HCT116 (cell line): ENCODE results near the gene PYROXD2. TPM values are rescaled to one million over a fixed set of nuclear protein-coding genes. Genes with fewer than 3 reads are reported as not detected.

Experiments used
- ATAC-seq: fragments of 200-7000 bp; cut with Tn5 transposase; 2 replicates; pipeline ENCODE4 v1.9.1; 2020; ENCODE audit warnings: mild to moderate bottlenecking, moderate library complexity
- BruUV-seq: library from RNA; stranded (reverse); fragments of 400-500 nt; replicated peaks from 2 replicates; lab custom pipeline; 2021; lab: Mats Ljungman, UMichigan
- CTCF ChIA-PET: fragments of 300-600 bp; sonication (Branson Sonifier 250); formaldehyde crosslinking; loops from one replicate; lab custom pipeline; 2021; ENCODE audit warnings: antibody characterized with exemption; lab: Charles Lee
- POLR2A ChIA-PET: fragments of 300-600, 350-600 bp; sonication (Branson Sonifier 250); formaldehyde crosslinking; loops from one replicate; lab custom pipeline; 2021; ENCODE audit warnings: antibody characterized with exemption; lab: Charles Lee
- RAD21 ChIA-PET, 2 experiments: fragments of 300-600 bp; sonication (Branson Sonifier 250); formaldehyde crosslinking; loops; one replicate each; lab custom pipeline; 2023; ENCODE audit warnings: low total read pairs in 2 of 2; ENCODE audit not compliant: uncharacterized antibody in 2 of 2, unreplicated experiment in 2 of 2, low non-redundant PET in 1 of 2; lab: Charles Lee
- DNase-seq: peaks from one replicate; pipeline ENCODE4 v3.0.0-alpha.2; 2010; ENCODE audit warnings: low read depth, low spot score
- H2AFZ ChIP-seq: fragments of 200-600 bp; shearing (Covaris generic), sonication (generic); 2 replicates; pipeline ENCODE4 v1.6.1; 2017; ENCODE audit warnings: low read depth, mixed run types, mixed read lengths, antibody characterized with exemption, low read length; ENCODE audit not compliant: poor library complexity, severe bottlenecking
- H3K27ac ChIP-seq: 2 replicates; pipeline ENCODE4 v1.5.1; 2012; ENCODE audit warnings: low read depth, low read length
- H3K27me3 ChIP-seq: fragments of 200-600 bp; sonication (generic); 2 replicates; pipeline ENCODE4 v1.6.1; 2016; ENCODE audit warnings: mixed run types, low read length, mixed read lengths; ENCODE audit not compliant: insufficient read depth
- H3K36me3 ChIP-seq, 2 experiments: fragments of 200-500 bp in 1 of 2; fragments of 200-600 bp in 1 of 2; sonication (Bioruptor generic) in 1 of 2; sonication (generic) in 1 of 2; 2 replicates each; pipeline versions ENCODE4 v1.5.1 to v1.6.1; 2014 to 2016; ENCODE audit warnings: low read length in 2 of 2, inconsistent platforms in 1 of 2, mixed read lengths in 1 of 2, mixed run types in 1 of 2; ENCODE audit not compliant: insufficient read depth in 2 of 2, control insufficient read depth in 1 of 2
- H3K4me1 ChIP-seq, 2 experiments: fragments of 200-600 bp in 1 of 2; sonication (generic) in 1 of 2; 2 replicates each; pipeline versions ENCODE4 v1.5.1 to v1.6.1; 2012 to 2017; ENCODE audit warnings: low read length in 2 of 2, inconsistent platforms in 1 of 2, mild to moderate bottlenecking in 1 of 2, mixed read lengths in 1 of 2, mixed run types in 1 of 2, moderate library complexity in 1 of 2; ENCODE audit not compliant: insufficient read depth in 2 of 2, control insufficient read depth in 1 of 2
- H3K4me2 ChIP-seq: fragments of 200-600 bp; sonication (generic); 2 replicates; pipeline ENCODE4 v1.6.1; 2017; ENCODE audit warnings: mixed run types, low read length, mixed read lengths
- H3K4me3 ChIP-seq, 2 experiments: fragments of 200-600 bp in 1 of 2; sonication (generic) in 1 of 2; replicated peaks in 1 of 2; 2 replicates each; pipeline ENCODE4 v1.5.1; 2011 to 2016; ENCODE audit warnings: low read length in 2 of 2, control low read depth in 1 of 2, low read depth in 1 of 2, mild to moderate bottlenecking in 1 of 2, mixed read lengths in 1 of 2, mixed run types in 1 of 2
- H3K79me2 ChIP-seq: fragments of 200-600 bp; sonication (generic); 2 replicates; pipeline ENCODE4 v1.6.1; 2017; ENCODE audit warnings: mild to moderate bottlenecking, mixed run types, low read length, moderate library complexity, mixed read lengths; ENCODE audit not compliant: insufficient read depth
- H3K9ac ChIP-seq: fragments of 200-600 bp; sonication (generic); 2 replicates; pipeline ENCODE4 v1.6.1; 2016; ENCODE audit warnings: low read length, mixed read lengths
- H3K9me2 ChIP-seq: fragments of 200-600 bp; sonication (generic), shearing (Covaris generic); 2 replicates; pipeline ENCODE4 v1.6.1; 2017; ENCODE audit warnings: mixed run types, mild to moderate bottlenecking, moderate library complexity; ENCODE audit not compliant: insufficient read depth
- H3K9me3 ChIP-seq, 2 experiments: fragments of 200-500 bp in 1 of 2; fragments of 200-600 bp in 1 of 2; sonication (Bioruptor generic) in 1 of 2; sonication (generic) in 1 of 2; 2 replicates each; pipeline ENCODE4 v1.6.1; 2014 to 2017; ENCODE audit warnings: low read length in 2 of 2, mixed read lengths in 2 of 2, inconsistent platforms in 1 of 2, low read depth in 1 of 2, mild to moderate bottlenecking in 1 of 2, mixed run types in 1 of 2, moderate library complexity in 1 of 2; ENCODE audit not compliant: control insufficient read depth in 1 of 2, insufficient read depth in 1 of 2
- H4K20me1 ChIP-seq: fragments of 200-600 bp; sonication (generic), shearing (Covaris generic); 2 replicates; pipeline ENCODE4 v1.6.1; 2017; ENCODE audit warnings: mixed run types, mild to moderate bottlenecking, moderate library complexity; ENCODE audit not compliant: insufficient read depth
- CBX3 ChIP-seq: IDR thresholded peaks from 2 replicates; pipeline ENCODE4 v1.6.1; 2012; ENCODE audit warnings: low read depth
- CEBPB ChIP-seq: IDR thresholded peaks from 2 replicates; pipeline ENCODE4 v1.6.1; 2012; ENCODE audit warnings: low read depth
- EGR1 ChIP-seq: IDR thresholded peaks from 2 replicates; pipeline ENCODE4 v1.6.1; 2012; ENCODE audit warnings: low read depth
- EZH2phosphoT487 ChIP-seq: fragments of 200-600 bp; IDR thresholded peaks from 2 replicates; pipeline ENCODE4 v1.6.1; 2018; ENCODE audit warnings: antibody characterized with exemption, borderline replicate concordance
- JUND ChIP-seq: IDR thresholded peaks from 2 replicates; pipeline ENCODE4 v1.6.1; 2012
- POLR2A ChIP-seq: IDR thresholded peaks from 2 replicates; pipeline ENCODE4 v1.7.0; 2011; ENCODE audit warnings: borderline replicate concordance; ENCODE audit not compliant: insufficient read depth, insufficient read length; ENCODE audit errors: extremely low read depth
- POLR2AphosphoS5 ChIP-seq: IDR thresholded peaks from 2 replicates; pipeline ENCODE4 v1.6.1; 2011; ENCODE audit warnings: mild to moderate bottlenecking, low read depth, low read length, moderate library complexity
- TCF7L2 ChIP-seq: IDR thresholded peaks from 2 replicates; pipeline ENCODE4 v1.7.0; 2011; ENCODE audit warnings: borderline replicate concordance, inconsistent platforms; ENCODE audit not compliant: insufficient read depth, insufficient read length; ENCODE audit errors: extremely low read depth
- ZFX ChIP-seq: fragments of 450-650 bp; IDR thresholded peaks from 2 replicates; pipeline ENCODE4 v1.6.1; 2017
- ZNF274 ChIP-seq: fragments of 200-500 bp; sonication (Bioruptor generic); IDR thresholded peaks from 2 replicates; pipeline ENCODE4 v1.6.1; 2014; ENCODE audit warnings: mild to moderate bottlenecking, low read depth, low read length, inconsistent platforms
- intact Hi-C: fragments of 100-400 bp; cut with micrococcal nuclease; formaldehyde crosslinking; loops from 2 replicates; pipeline ENCODE4 v1.10.0; 2022
- total RNA-seq: library from RNA; stranded (reverse); gene quantifications from one replicate; pipeline ENCODE4 v1.2.1, GENCODE V29; 2021; ENCODE audit not compliant: unreplicated experiment
- TF ChIP-seq, protein P1 (sequence below): IDR thresholded peaks from 2 replicates; pipeline ENCODE4 v1.6.1; 2011; ENCODE audit warnings: mild to moderate bottlenecking, low read length, moderate library complexity; ENCODE audit not compliant: insufficient replicate concordance; ENCODE audit errors: extremely low read depth
- TF ChIP-seq, protein P2 (sequence below): IDR thresholded peaks from 2 replicates; pipeline ENCODE4 v1.6.1; 2012; ENCODE audit warnings: low read depth
- TF ChIP-seq, protein P3 (sequence below), 3 experiments: fragments of 200-600 bp in 1 of 3; sonication (generic) in 1 of 3; IDR thresholded peaks in 2 of 3; conservative IDR thresholded peaks in 1 of 3; 2 replicates each; pipeline ENCODE4 v1.5.1; 2012 to 2017; ENCODE audit warnings: low read depth in 2 of 3, low read length in 2 of 3, antibody characterized with exemption in 1 of 3, borderline replicate concordance in 1 of 3, control low read depth in 1 of 3, mild to moderate bottlenecking in 1 of 3, mixed read lengths in 1 of 3, mixed run types in 1 of 3, moderate library complexity in 1 of 3; ENCODE audit not compliant: insufficient read depth in 1 of 3
- TF ChIP-seq, protein P4 (sequence below): IDR thresholded peaks from 2 replicates; pipeline ENCODE4 v1.6.1; 2012

PYROXD2 gene
- total RNA-seq, 1 experiment from 2014 or later, result 14.2 TPM

DNA sequence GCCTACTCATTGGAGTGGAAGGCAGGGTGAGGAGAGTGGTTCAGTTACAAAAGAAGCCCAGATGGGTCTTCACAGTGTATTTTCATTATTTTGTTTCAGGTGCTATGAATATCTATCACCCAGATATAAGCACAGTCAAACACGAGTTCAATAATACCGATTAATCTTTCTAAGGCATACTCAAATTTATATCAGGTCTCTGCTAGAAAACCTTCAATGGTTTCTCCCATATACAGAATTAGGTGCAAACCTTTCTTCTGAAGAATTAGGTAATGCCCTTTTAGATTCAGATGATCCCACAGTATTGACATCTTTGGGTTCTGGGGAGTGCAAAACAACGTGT is 46.5 kb upstream of the PYROXD2 start:
- Histone ChIP-seq H3K27me3 (no peaks in the 10 kb centered on the region; the same call in 1 of the 2 replicates), H3K36me3 (no peaks in the 10 kb centered on the region), H3K4me1 (peaks cover 11 to 14% of the 10 kb centered on the region in 2 experiments), H2AFZ (peak overlapping the region; percentile 33), H3K4me2 (peak overlapping the region; percentile 51), H3K9ac (no peak overlapping the region), H3K9me3 (no peaks in the 10 kb centered on the region), H3K9me2 (no peaks in the 10 kb centered on the region), H3K27ac (no peak overlapping the region), H3K4me3 (no peak overlapping the region), H3K79me2 (no peaks in the 10 kb centered on the region), H4K20me1 (no peaks in the 10 kb centered on the region)
- ATAC-seq (no peak), DNase-seq (no peak)
- intact Hi-C loops, result loop anchor here (10.0 kb wide), 1 partner anchor 913 kb away; no protein-coding TSS in a partner anchor
- ChIA-PET CTCF (interaction anchor here (1.2 to 1.9 kb wide), 3 partner anchors 36 to 785 kb away, joined by 3 to 7 read pairs (median 3); no protein-coding TSS in a partner anchor), POLR2A (interaction anchor here (1.3 to 1.4 kb wide), 2 partner anchors 15 to 46 kb away, joined by 3 to 5 read pairs; partner anchors contain the start of gene PYROXD2), RAD21 (interaction anchor here in 1 of 2 experiments (0.6 kb wide), 1 partner anchor 162 kb away, joined by 3 read pairs; no protein-coding TSS in a partner anchor)
- TF ChIP-seq, protein P1, sequence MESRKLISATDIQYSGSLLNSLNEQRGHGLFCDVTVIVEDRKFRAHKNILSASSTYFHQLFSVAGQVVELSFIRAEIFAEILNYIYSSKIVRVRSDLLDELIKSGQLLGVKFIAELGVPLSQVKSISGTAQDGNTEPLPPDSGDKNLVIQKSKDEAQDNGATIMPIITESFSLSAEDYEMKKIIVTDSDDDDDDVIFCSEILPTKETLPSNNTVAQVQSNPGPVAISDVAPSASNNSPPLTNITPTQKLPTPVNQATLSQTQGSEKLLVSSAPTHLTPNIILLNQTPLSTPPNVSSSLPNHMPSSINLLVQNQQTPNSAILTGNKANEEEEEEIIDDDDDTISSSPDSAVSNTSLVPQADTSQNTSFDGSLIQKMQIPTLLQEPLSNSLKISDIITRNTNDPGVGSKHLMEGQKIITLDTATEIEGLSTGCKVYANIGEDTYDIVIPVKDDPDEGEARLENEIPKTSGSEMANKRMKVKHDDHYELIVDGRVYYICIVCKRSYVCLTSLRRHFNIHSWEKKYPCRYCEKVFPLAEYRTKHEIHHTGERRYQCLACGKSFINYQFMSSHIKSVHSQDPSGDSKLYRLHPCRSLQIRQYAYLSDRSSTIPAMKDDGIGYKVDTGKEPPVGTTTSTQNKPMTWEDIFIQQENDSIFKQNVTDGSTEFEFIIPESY, result no peak
- TF ChIP-seq CBX3 (no peak), CEBPB (no peak), JUND (no peak), EGR1 (no peak), ZNF274 (no peak), POLR2AphosphoS5 (no peak), EZH2phosphoT487 (no peak), TCF7L2 (no peak), POLR2A (no peak), ZFX (no peak)
- TF ChIP-seq, protein P2, sequence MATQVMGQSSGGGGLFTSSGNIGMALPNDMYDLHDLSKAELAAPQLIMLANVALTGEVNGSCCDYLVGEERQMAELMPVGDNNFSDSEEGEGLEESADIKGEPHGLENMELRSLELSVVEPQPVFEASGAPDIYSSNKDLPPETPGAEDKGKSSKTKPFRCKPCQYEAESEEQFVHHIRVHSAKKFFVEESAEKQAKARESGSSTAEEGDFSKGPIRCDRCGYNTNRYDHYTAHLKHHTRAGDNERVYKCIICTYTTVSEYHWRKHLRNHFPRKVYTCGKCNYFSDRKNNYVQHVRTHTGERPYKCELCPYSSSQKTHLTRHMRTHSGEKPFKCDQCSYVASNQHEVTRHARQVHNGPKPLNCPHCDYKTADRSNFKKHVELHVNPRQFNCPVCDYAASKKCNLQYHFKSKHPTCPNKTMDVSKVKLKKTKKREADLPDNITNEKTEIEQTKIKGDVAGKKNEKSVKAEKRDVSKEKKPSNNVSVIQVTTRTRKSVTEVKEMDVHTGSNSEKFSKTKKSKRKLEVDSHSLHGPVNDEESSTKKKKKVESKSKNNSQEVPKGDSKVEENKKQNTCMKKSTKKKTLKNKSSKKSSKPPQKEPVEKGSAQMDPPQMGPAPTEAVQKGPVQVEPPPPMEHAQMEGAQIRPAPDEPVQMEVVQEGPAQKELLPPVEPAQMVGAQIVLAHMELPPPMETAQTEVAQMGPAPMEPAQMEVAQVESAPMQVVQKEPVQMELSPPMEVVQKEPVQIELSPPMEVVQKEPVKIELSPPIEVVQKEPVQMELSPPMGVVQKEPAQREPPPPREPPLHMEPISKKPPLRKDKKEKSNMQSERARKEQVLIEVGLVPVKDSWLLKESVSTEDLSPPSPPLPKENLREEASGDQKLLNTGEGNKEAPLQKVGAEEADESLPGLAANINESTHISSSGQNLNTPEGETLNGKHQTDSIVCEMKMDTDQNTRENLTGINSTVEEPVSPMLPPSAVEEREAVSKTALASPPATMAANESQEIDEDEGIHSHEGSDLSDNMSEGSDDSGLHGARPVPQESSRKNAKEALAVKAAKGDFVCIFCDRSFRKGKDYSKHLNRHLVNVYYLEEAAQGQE, result no peak
- TF ChIP-seq, protein P3, sequence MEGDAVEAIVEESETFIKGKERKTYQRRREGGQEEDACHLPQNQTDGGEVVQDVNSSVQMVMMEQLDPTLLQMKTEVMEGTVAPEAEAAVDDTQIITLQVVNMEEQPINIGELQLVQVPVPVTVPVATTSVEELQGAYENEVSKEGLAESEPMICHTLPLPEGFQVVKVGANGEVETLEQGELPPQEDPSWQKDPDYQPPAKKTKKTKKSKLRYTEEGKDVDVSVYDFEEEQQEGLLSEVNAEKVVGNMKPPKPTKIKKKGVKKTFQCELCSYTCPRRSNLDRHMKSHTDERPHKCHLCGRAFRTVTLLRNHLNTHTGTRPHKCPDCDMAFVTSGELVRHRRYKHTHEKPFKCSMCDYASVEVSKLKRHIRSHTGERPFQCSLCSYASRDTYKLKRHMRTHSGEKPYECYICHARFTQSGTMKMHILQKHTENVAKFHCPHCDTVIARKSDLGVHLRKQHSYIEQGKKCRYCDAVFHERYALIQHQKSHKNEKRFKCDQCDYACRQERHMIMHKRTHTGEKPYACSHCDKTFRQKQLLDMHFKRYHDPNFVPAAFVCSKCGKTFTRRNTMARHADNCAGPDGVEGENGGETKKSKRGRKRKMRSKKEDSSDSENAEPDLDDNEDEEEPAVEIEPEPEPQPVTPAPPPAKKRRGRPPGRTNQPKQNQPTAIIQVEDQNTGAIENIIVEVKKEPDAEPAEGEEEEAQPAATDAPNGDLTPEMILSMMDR (IDR thresholded peaks at IDR 0.05 in 2 of 3, conservative IDR thresholded peaks at IDR 0.05 in 1 of 3; ENCODE audit: borderline replicate concordance in 1 of 3, insufficient read depth in 1 of 3, low read depth in 2 of 3, low read length in 2 of 3), result no peak
- TF ChIP-seq, protein P4, sequence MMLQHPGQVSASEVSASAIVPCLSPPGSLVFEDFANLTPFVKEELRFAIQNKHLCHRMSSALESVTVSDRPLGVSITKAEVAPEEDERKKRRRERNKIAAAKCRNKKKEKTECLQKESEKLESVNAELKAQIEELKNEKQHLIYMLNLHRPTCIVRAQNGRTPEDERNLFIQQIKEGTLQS, result no peak
- no TSS peak for BruUV-seq
